Transverse colon (tissue), 4 donors: ENCODE measurements around the gene HK2. TPM values are rescaled to one million over a fixed set of nuclear protein-coding genes. Genes with fewer than 3 reads are reported as not detected.
"Not testable (repeated sequence)": the region's sequence is repeated elsewhere in the genome, so short reads cannot be mapped to it uniquely, and the experiment has no call there.

Experiments used
- DNase-seq: peaks from one replicate; pipeline ENCODE4 v3.0.0-alpha.2; 2019
- H3K27ac ChIP-seq, 4 donors: fragments of 200-600 bp; sonication (generic); 2 replicates each; pipeline ENCODE4 v1.5.1; 2016 to 2018; ENCODE audit warnings: inconsistent platforms in 4 of 4
- H3K27me3 ChIP-seq: fragments of 200-600 bp; sonication (generic); 2 replicates; pipeline ENCODE4 v1.5.1; 2017; ENCODE audit warnings: inconsistent platforms
- H3K36me3 ChIP-seq, 4 donors: fragments of 200-600 bp; sonication (generic); 2 replicates each; pipeline ENCODE4 v1.5.1; 2017 to 2019; ENCODE audit warnings: inconsistent platforms in 4 of 4
- H3K4me1 ChIP-seq, 4 donors: fragments of 200-600 bp; sonication (generic); 2 replicates each; pipeline ENCODE4 v1.5.1; 2017 to 2020; ENCODE audit warnings: inconsistent platforms in 4 of 4
- H3K4me3 ChIP-seq, 4 donors: fragments of 200-600 bp; sonication (generic); 1 replicate in 1 of 4; 2 replicates in 3 of 4; pipeline versions ENCODE4 v1.5.1 to v1.6.1; 2017 to 2019; ENCODE audit warnings: inconsistent platforms in 4 of 4
- H3K9me3 ChIP-seq, 2 donors: fragments of 200-600 bp; sonication (generic); 2 replicates each; pipeline ENCODE4 v1.5.1; 2017 to 2019; ENCODE audit warnings: inconsistent platforms in 2 of 2
- CTCF ChIP-seq, 5 experiments: fragments of 200-600 bp in 3 of 5; fragments of 450-650 bp in 2 of 5; sonication (generic) in 3 of 5; IDR thresholded peaks; 1 replicate in 2 of 5; 2 replicates in 3 of 5; pipeline ENCODE4 v1.5.1; 2016 to 2017; ENCODE audit warnings: antibody characterized with exemption in 5 of 5, inconsistent platforms in 3 of 5, mild to moderate bottlenecking in 2 of 5, moderate library complexity in 1 of 5
- EP300 ChIP-seq: sonication (generic); formaldehyde crosslinking; IDR thresholded peaks from one replicate; pipeline ENCODE4 v1.6.1; 2017; ENCODE audit warnings: antibody characterized with exemption, low read depth
- POLR2A ChIP-seq: fragments of 450-650 bp; IDR thresholded peaks from one replicate; pipeline ENCODE4 v1.6.1; 2016; ENCODE audit warnings: antibody characterized with exemption, mild to moderate bottlenecking, moderate library complexity
- POLR2AphosphoS5 ChIP-seq, 3 donors: sonication (generic); formaldehyde crosslinking; IDR thresholded peaks; one replicate each; pipeline ENCODE4 v1.6.1; 2016; ENCODE audit warnings: antibody characterized with exemption in 3 of 3
- WGBS, 2 donors: methylation state at CpG; one replicate each; pipeline ENCODE4 v1.1.5; 2018; ENCODE audit warnings: low coverage in 1 of 2; 5-methylcytosine and 5-hydroxymethylcytosine counted together
- in situ Hi-C, 4 donors: fragments of 200-750 bp; cut with MboI; loops; one replicate each; pipeline versions ENCODE4 v1.15.0 to v1.15.1; 2017; ENCODE audit warnings: low sequenced_read_pairs in 3 of 4, low pct_ligation_motif_present in 1 of 4, low pct_unique_long_range_greater_than_20kb in 1 of 4
- intact Hi-C: fragments of 100-400 bp; cut with DNase I; formaldehyde crosslinking; loops from one replicate; pipeline ENCODE4 v1.15.1; 2023; ENCODE audit warnings: low total_unique reads
- total RNA-seq, 4 donors: library from RNA; depleted of rRNA; stranded (reverse); fragments of >200 nt; gene quantifications; one replicate each; pipeline ENCODE4 v1.1.0, GENCODE V29; 2016

HK2 gene
- total RNA-seq, 4 donors from 2014 or later, result 104 to 175 (median 131) TPM

GRCh38 chr2:74891136-74891764 is 57.3 kb downstream of the HK2 start:
- intact Hi-C loops (no loop called here), in situ Hi-C loops (no loop called here)
- TF ChIP-seq POLR2AphosphoS5 (IDR thresholded peaks at IDR 0.05), result no peak
- no peak for TF ChIP-seq POLR2A
- no peak for TF ChIP-seq EP300
- TF ChIP-seq CTCF (IDR thresholded peaks at IDR 0.05), result no peak
- 81 to 100% methylated on average over 3 to 7 of the region's 7 CpGs for WGBS, 2 donors
- no peak overlapping the region for H3K27ac ChIP-seq
- H3K27me3 ChIP-seq, result no peaks in the 10 kb centered on the region
- H3K36me3 ChIP-seq, result peaks cover 0 to 35% (median 7%) of the 10 kb centered on the region in 4 donors
- DNase-seq, result no peak
- H3K4me1 ChIP-seq, result no peaks in the 10 kb centered on the region
- H3K4me3 ChIP-seq, result no peak overlapping the region
- H3K9me3 ChIP-seq, result no peaks in the 10 kb centered on the region

GRCh38 chr2:74891816-74892215 is 57.9 kb downstream of the HK2 start:
- H3K27me3 ChIP-seq, H3K4me1 ChIP-seq, H3K9me3 ChIP-seq, DNase-seq, in situ Hi-C loops, H3K27ac ChIP-seq, H3K4me3 ChIP-seq, intact Hi-C loops: not testable (repeated sequence)
- H3K36me3 ChIP-seq, result peaks cover 0 to 35% (median 6%) of the 10 kb centered on the region in 4 donors
- WGBS, 2 donors, result 72 to 79% methylated on average over 2 to 4 of the region's 4 CpGs

GRCh38 chr2:74892609-74893008 is 58.7 kb downstream of the HK2 start:
- WGBS, 2 donors, result 90 to 92% methylated on average over 2 to 5 of the region's 5 CpGs
- TF ChIP-seq CTCF (IDR thresholded peaks at IDR 0.05) (no peak), POLR2A (no peak), EP300 (no peak), POLR2AphosphoS5 (IDR thresholded peaks at IDR 0.05) (no peak)
- Histone ChIP-seq H3K27ac (no peak overlapping the region), H3K4me1 (no peaks in the 10 kb centered on the region), H3K36me3 (peaks cover 0 to 31% (median 5%) of the 10 kb centered on the region in 4 donors), H3K27me3 (no peaks in the 10 kb centered on the region), H3K4me3 (no peak overlapping the region), H3K9me3 (no peaks in the 10 kb centered on the region)
- in situ Hi-C loops, result no loop called here
- no peak for DNase-seq
- intact Hi-C loops, result no loop called here

- in situ Hi-C loops, result no loop called here
- no peaks in the 10 kb centered on the region for H3K27me3 ChIP-seq
- intact Hi-C loops, result no loop called here
- no peaks in the 10 kb centered on the region for H3K4me1 ChIP-seq
- H3K4me3 ChIP-seq, result no peak overlapping the region
- 0 to 60% methylated on average over 1 to 5 of the region's 5 CpGs for WGBS, 2 donors
- DNase-seq, result no peak
- no peak overlapping the region for H3K27ac ChIP-seq
- H3K36me3 ChIP-seq, result peaks cover 0 to 27% (median 2%) of the 10 kb centered on the region in 4 donors
- H3K9me3 ChIP-seq, result no peaks in the 10 kb centered on the region
- TF ChIP-seq EP300 (no peak), CTCF (IDR thresholded peaks at IDR 0.05) (no peak), POLR2AphosphoS5 (IDR thresholded peaks at IDR 0.05) (no peak), POLR2A (no peak)
Measured at GRCh38 chr2:74893332-74893731, 59.4 kb downstream of the HK2 start.
